ENCODE data around the gene MUC4.

- TF ChIP-seq CTCF (IDR thresholded peaks at IDR 0.05) (no peak), POLR2A (IDR thresholded peaks at IDR 0.05) (no peak)
Observed at GRCh38 chr3:195796795-195797194, 14.9 kb downstream of the MUC4 start.

Data from body of pancreas (tissue), 4 donors.